Stimulated activated CD4-positive, alpha-beta T cell treated with anti-CD3 and anti-CD28 coated beads, Interleukin-4, amount 100 ng/mL, for 48 hours (primary cell): Measurements from ENCODE around the gene UPK2.
"Not testable (repeated sequence)": the region's sequence is repeated elsewhere in the genome, so short reads cannot be mapped to it uniquely, and the experiment has no call there.

ENCODE experiments used
- DNase-seq, 2 donors: peaks; one replicate each; pipeline ENCODE4 v3.0.0-alpha.2; 2020; ENCODE audit warnings: low read depth in 2 of 2

UPK2 gene

GRCh38 chr11:118938491-118939403 is 17.4 kb upstream of the UPK2 start:
- DNase-seq: no peak

- no peak for DNase-seq
Observed at GRCh38 chr11:118939404-118939915, 16.6 kb upstream of the UPK2 start.

- peak in 1 of 2 donors; percentile 50 for DNase-seq
Observed at GRCh38 chr11:118939953-118940598, 16.0 kb upstream of the UPK2 start.

GRCh38 chr11:118947091-118947490 is 9.0 kb upstream of the UPK2 start:
- DNase-seq: no peak

GRCh38 chr11:118948000-118948399 is 8.1 kb upstream of the UPK2 start:
- DNase-seq: no peak

- no peak for DNase-seq
Observed at GRCh38 chr11:118953265-118953664, 2.8 kb upstream of the UPK2 start.

- DNase-seq: not testable (repeated sequence)
Observed at GRCh38 chr11:118953976-118954375, 2.1 kb upstream of the UPK2 start.

- no peak for DNase-seq
Observed at GRCh38 chr11:118956847-118957469, 860 bp downstream of the UPK2 start.

- DNase-seq: no peak
Observed at GRCh38 chr11:118957549-118957948, 1.5 kb downstream of the UPK2 start.

GRCh38 chr11:118957968-118958367 is 1.9 kb downstream of the UPK2 start:
- DNase-seq: no peak

- DNase-seq: no peak
Observed at GRCh38 chr11:118958577-118958976, 2.5 kb downstream of the UPK2 start.

GRCh38 chr11:118961189-118961588 is 5.1 kb downstream of the UPK2 start:
- DNase-seq: no peak

GRCh38 chr11:118961591-118961990 is 5.5 kb downstream of the UPK2 start:
- DNase-seq: no peak

- not testable (repeated sequence) for DNase-seq
Observed at GRCh38 chr11:118969508-118969907, 13.4 kb downstream of the UPK2 start.

GRCh38 chr11:118971646-118972045 is 15.5 kb downstream of the UPK2 start, which contains the start of gene FOXR1:
TSS of gene FOXR1 (plus strand) at chr11:118971761. CDS start at chr11:118971932, 171 bp downstream.
- no peak for DNase-seq

GRCh38 chr11:118973985-118974384 is 17.9 kb downstream of the UPK2 start:
- DNase-seq: no peak

GRCh38 chr11:118975771-118976709 is 19.9 kb downstream of the UPK2 start:
- DNase-seq: no peak

GRCh38 chr11:118979434-118979833 is 23.3 kb downstream of the UPK2 start:
- DNase-seq: no peak

- no peak for DNase-seq
Observed at GRCh38 chr11:118980191-118980881, 24.2 kb downstream of the UPK2 start.

- not testable (repeated sequence) for DNase-seq
Observed at GRCh38 chr11:118984337-118984736, 28.2 kb downstream of the UPK2 start.
